Measurements from ENCODE around the gene CCDC152. TPM values are rescaled to one million over a fixed set of nuclear protein-coding genes. Genes with fewer than 3 reads are reported as not detected.

The CCDC152 gene
- total and polyA plus RNA-seq, 2 of the 13 experiments (the other 11 are each of a cell fraction or from before 2014, with no cell fraction given) = 0.20 to 0.36 TPM

- TF ChIP-seq, protein P1, sequence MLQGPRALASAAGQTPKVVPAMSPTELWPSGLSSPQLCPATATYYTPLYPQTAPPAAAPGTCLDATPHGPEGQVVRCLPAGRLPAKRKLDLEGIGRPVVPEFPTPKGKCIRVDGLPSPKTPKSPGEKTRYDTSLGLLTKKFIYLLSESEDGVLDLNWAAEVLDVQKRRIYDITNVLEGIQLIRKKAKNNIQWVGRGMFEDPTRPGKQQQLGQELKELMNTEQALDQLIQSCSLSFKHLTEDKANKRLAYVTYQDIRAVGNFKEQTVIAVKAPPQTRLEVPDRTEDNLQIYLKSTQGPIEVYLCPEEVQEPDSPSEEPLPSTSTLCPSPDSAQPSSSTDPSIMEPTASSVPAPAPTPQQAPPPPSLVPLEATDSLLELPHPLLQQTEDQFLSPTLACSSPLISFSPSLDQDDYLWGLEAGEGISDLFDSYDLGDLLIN (CRISPR knock-in tag; IDR thresholded peaks at IDR 0.05; ENCODE audit: borderline replicate concordance) = no peak
- TF ChIP-seq ZSCAN22 (CRISPR knock-in tag; IDR thresholded peaks at IDR 0.05) = peak; percentile 30; the same call in 1 of the 2 replicates
- peak; percentile 86 for TF ChIP-seq POGZ (CRISPR knock-in tag; IDR thresholded peaks at IDR 0.05)
- no peak for TF ChIP-seq CREB1 (IDR thresholded peaks at IDR 0.05)
- 0 out of 2 replicates have a peak, but pooled peaks have one; percentile 41 for TF ChIP-seq CREB1 (CRISPR knock-in tag; IDR thresholded peaks at IDR 0.05)
- peak; percentile 57; the same call in 1 of the 2 replicates for TF ChIP-seq KAT8 (CRISPR knock-in tag; IDR thresholded peaks at IDR 0.05)
- peak; percentile 83 for TF ChIP-seq KDM6A (CRISPR knock-in tag; IDR thresholded peaks at IDR 0.05; ENCODE audit: low read depth)
- TF ChIP-seq ZNF207 (IDR thresholded peaks at IDR 0.05; ENCODE audit: borderline replicate concordance) = no peak
- TF ChIP-seq DNMT1 (CRISPR knock-in tag; IDR thresholded peaks at IDR 0.05) = no peak
- TF ChIP-seq ZFP62 (CRISPR knock-in tag; IDR thresholded peaks at IDR 0.05) = no peak
- no peak; the same call in 1 of the 2 replicates for TF ChIP-seq AHR (CRISPR knock-in tag; IDR thresholded peaks at IDR 0.05)
- TF ChIP-seq LBX2 (CRISPR knock-in tag; IDR thresholded peaks at IDR 0.05; ENCODE audit: borderline replicate concordance) = no peak
- TF ChIP-seq NAIF1 (CRISPR knock-in tag; IDR thresholded peaks at IDR 0.05; ENCODE audit: borderline replicate concordance) = no peak
- TF ChIP-seq MED13 (CRISPR knock-in tag; IDR thresholded peaks at IDR 0.05) = peak; percentile 97
- TF ChIP-seq ZNF318 (CRISPR knock-in tag; IDR thresholded peaks at IDR 0.05) = no peak
- peak; percentile 84; the same call in 1 of the 2 replicates for TF ChIP-seq ZNF564 (CRISPR knock-in tag; IDR thresholded peaks at IDR 0.05)
Measured at GRCh38 chr5:42811591-42812446, 55.2 kb downstream of the CCDC152 start, which contains the start of gene SELENOP (continued).

Data from HepG2 (cell line).